ENCODE data around the gene MRM3. TPM values are rescaled to one million over a fixed set of nuclear protein-coding genes. Genes with fewer than 3 reads are reported as not detected.
A peak's percentile ranks its signal among the peaks of the same experiment; 100 is the strongest.

The MRM3 gene, protein sequence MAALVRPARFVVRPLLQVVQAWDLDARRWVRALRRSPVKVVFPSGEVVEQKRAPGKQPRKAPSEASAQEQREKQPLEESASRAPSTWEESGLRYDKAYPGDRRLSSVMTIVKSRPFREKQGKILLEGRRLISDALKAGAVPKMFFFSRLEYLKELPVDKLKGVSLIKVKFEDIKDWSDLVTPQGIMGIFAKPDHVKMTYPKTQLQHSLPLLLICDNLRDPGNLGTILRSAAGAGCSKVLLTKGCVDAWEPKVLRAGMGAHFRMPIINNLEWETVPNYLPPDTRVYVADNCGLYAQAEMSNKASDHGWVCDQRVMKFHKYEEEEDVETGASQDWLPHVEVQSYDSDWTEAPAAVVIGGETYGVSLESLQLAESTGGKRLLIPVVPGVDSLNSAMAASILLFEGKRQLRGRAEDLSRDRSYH
- total RNA-seq = 10 to 100 TPM; 14.6 to 22.9 (median 16.9) TPM

DNA sequence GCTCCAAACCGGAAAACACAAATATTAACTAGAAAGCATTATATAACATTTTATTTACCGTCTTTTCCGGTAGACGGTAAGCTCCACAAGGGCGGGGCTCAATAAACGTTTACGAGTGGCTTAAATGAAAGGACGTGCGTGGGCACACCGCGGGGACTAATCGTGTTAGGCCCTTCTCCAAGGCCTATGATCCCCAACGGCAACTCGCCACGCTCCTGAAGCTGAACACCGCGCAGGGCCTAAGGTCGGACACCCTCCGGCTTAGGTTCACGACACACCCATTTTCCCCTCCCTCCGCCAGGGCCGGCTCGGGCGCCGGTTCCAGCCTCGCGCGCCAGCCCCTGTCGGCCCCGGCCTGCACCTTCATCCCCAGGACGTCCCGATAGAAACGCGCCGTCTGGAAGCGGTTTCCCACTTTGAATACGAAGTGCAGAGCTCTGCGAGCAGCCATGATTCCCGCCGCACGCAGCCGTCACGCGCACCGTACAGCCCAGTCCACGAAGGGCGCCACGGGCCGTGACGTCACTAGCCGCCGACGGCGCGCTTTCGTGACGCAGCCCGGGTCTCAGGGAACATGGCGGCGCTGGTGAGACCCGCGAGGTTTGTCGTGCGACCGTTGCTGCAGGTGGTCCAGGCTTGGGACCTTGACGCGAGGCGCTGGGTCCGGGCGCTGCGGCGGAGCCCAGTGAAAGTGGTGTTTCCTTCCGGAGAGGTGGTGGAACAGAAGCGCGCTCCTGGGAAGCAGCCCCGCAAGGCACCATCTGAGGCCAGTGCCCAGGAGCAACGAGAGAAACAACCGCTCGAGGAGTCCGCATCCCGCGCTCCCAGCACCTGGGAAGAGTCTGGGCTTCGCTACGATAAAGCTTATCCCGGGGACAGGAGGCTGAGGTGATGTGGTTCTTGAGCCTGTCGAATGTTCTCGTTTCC is at the start of gene MRM3, which contains the start of gene GLOD4:
TSS of gene MRM3 (plus strand) at position 549 of the 927 bp plus-strand sequence. CDS start at position 575, 26 bp downstream.
TSS of gene GLOD4 (minus strand) at position 476 of the 927 bp plus-strand sequence. CDS start at position 451, 25 bp downstream.
- peak in 1 of 2 donors; percentile 67 for TF ChIP-seq POLR2A (IDR thresholded peaks at IDR 0.05)
- TF ChIP-seq, protein P1, sequence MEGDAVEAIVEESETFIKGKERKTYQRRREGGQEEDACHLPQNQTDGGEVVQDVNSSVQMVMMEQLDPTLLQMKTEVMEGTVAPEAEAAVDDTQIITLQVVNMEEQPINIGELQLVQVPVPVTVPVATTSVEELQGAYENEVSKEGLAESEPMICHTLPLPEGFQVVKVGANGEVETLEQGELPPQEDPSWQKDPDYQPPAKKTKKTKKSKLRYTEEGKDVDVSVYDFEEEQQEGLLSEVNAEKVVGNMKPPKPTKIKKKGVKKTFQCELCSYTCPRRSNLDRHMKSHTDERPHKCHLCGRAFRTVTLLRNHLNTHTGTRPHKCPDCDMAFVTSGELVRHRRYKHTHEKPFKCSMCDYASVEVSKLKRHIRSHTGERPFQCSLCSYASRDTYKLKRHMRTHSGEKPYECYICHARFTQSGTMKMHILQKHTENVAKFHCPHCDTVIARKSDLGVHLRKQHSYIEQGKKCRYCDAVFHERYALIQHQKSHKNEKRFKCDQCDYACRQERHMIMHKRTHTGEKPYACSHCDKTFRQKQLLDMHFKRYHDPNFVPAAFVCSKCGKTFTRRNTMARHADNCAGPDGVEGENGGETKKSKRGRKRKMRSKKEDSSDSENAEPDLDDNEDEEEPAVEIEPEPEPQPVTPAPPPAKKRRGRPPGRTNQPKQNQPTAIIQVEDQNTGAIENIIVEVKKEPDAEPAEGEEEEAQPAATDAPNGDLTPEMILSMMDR (IDR thresholded peaks at IDR 0.05) = peak in 3 of 6 experiments; percentile 23 to 45 (median 23)
- Histone ChIP-seq H3K36me3 (peaks cover 12 to 13% of the 10 kb centered on the region in 2 donors), H3K27me3 (no peaks in the 10 kb centered on the region), H3K27ac (peak within 1 kb of the TSS in 2 of 3 donors; percentile 81 to 86), H3K9me3 (no peaks in the 10 kb centered on the region), H3K4me1 (peaks cover 16 to 19% of the 10 kb centered on the region in 2 donors), H3K4me3 (replicated peaks in 1 of 3) (peak within 1 kb of the TSS; percentile 16 to 88 (median 44))
- intact Hi-C loops (cut with DNase I) = no loop called here
- 0% methylated on average over 25 to 32 of the region's 87 CpGs for WGBS, 2 donors
- peak; percentile 93 to 94 for DNase-seq

DNA sequence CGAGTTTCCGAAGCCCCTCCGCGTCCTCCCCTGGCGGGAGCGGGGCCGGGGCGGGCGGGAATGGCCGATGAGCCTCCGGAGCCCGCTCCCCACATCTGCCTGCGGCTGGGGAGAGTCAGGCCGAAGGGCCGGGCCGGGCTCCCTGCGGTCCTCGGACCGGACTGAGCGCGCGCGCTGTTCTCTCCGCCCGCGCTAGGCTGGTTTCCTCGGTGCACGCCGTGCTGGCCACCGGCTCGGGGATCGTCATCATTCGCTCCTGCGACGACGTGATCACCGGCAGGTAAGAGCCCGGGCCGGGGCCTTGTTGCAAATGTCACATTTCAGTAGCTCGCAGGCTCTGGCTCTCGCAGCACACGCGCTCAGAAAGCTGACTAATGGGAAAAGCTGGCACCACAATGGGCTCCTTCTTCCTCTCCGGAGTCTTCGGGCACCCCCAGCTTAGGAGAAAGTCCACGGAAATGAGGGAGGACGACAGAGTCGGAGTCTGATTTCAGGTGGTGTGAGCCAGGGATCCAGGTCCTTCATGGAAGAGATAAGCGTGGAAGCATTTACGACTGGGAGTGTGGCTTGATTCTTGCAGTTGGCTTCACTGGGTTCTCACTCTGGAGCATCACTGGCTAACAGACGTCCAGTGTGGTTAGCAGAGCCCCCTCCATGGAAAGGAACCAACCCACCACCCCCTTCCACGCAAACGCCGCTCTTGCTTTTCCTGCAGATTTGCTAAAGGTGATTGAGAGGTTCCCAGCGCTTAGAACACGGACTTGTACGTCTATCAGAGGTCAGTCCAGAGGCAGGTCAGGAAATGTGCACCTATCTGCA is 49.0 kb upstream of the MRM3 start:
- intact Hi-C loops (cut with DNase I) = no loop called here
- Histone ChIP-seq H3K27ac (peak overlapping the region in 2 of 3 donors; percentile 43 to 73), H3K9me3 (no peaks in the 10 kb centered on the region), H3K27me3 (no peaks in the 10 kb centered on the region), H3K4me1 (peaks cover 8 to 15% of the 10 kb centered on the region in 2 donors), H3K4me3 (replicated peaks in 1 of 3) (peak overlapping the region; percentile 2 to 90 (median 58)), H3K36me3 (no peaks in the 10 kb centered on the region)
- 26 to 38% methylated on average over 13 to 25 of the region's 57 CpGs for WGBS, 2 donors
- DNase-seq = peak; percentile 61 to 66
- peak in 1 of 2 donors; percentile 13 for TF ChIP-seq POLR2A (IDR thresholded peaks at IDR 0.05)
- TF ChIP-seq, protein P1 (IDR thresholded peaks at IDR 0.05) = no peak

DNA sequence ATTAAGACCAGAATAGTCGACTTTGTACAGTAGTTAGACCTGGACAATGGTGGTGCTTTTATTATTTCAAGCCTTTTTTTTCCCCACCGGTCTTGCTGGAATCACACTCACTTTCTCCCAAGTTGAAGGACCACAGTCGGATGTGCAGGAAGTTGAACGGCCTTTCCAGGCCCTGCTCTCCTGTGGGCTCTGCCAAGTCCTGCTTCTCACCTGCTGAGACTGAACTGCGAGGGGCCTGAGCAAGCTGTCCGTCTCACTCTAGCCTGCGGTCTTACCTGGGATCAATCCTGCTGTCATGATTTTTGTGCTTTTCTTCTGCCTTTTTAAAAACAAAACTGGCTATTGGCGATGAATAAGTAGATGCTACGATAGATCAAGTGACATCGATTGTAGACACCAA is 48.4 kb upstream of the MRM3 start:
- intact Hi-C loops (cut with DNase I) = no loop called here
- no peak for TF ChIP-seq POLR2A (IDR thresholded peaks at IDR 0.05)
- TF ChIP-seq, protein P1 (IDR thresholded peaks at IDR 0.05) = no peak
- Histone ChIP-seq H3K27me3 (no peaks in the 10 kb centered on the region), H3K4me1 (peaks cover 8 to 15% of the 10 kb centered on the region in 2 donors), H3K36me3 (no peaks in the 10 kb centered on the region), H3K27ac (no peak overlapping the region), H3K9me3 (no peaks in the 10 kb centered on the region), H3K4me3 (replicated peaks in 1 of 3) (no peak overlapping the region)
- 76 to 79% methylated on average over 10 of the region's 10 CpGs for WGBS, 2 donors
- DNase-seq = no peak

DNA sequence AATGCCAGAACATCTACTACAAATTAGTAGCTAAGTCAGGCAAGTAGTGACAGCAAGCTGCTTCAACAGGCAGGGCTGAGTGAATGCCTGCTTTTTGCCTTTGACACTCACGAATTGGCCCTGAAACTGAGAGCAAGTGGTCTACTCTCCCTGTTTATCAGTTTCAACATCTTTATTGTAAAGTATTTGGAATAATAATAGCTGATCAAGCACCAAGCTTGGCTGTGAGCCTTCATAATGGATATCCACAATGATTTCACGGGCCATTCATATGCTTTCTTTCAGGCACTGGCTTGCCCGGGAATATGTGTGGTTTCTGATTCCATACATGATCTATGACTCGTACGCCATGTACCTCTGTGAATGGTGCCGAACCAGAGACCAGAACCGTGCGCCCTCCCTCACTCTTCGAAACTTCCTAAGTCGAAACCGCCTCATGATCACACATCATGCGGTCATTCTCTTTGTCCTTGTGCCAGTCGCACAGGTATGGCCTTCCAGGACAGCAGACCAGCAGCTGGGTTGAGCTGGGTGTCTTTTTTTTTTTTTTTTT is 44.5 kb upstream of the MRM3 start:
- Histone ChIP-seq H3K4me1 (peaks cover 8 to 9% of the 10 kb centered on the region in 2 donors), H3K4me3 (replicated peaks in 1 of 3) (no peak overlapping the region), H3K36me3 (peaks cover 7 to 20% of the 10 kb centered on the region in 2 donors), H3K9me3 (no peaks in the 10 kb centered on the region), H3K27ac (no peak overlapping the region), H3K27me3 (no peaks in the 10 kb centered on the region)
- 95% methylated on average over 13 of the region's 13 CpGs for WGBS, 2 donors
- intact Hi-C loops (cut with DNase I) = no loop called here
- DNase-seq = no peak
- TF ChIP-seq, protein P1 (IDR thresholded peaks at IDR 0.05) = no peak
- no peak for TF ChIP-seq POLR2A (IDR thresholded peaks at IDR 0.05)

All from thyroid gland (tissue), 4 donors.